ENCODE data around the gene KIF26B.
"Not testable (repeated sequence)": the region's sequence is repeated elsewhere in the genome, so short reads cannot be mapped to it uniquely, and the experiment has no call there.

The KIF26B gene

GRCh38 chr1:245671966-245672767 lies 517.4 kb downstream of the KIF26B start:
- no peak overlapping the region for H3K27ac ChIP-seq
- H3K4me3 ChIP-seq = no peak overlapping the region

GRCh38 chr1:245672836-245673656 lies 518.3 kb downstream of the KIF26B start:
- H3K4me3 ChIP-seq, H3K27ac ChIP-seq: not testable (repeated sequence)

- H3K4me3 ChIP-seq = no peak overlapping the region
- no peak overlapping the region for H3K27ac ChIP-seq
Measured at GRCh38 chr1:245673881-245674414, 519.2 kb downstream of the KIF26B start.

GRCh38 chr1:245677461-245678240 lies 522.9 kb downstream of the KIF26B start:
- no peak overlapping the region for H3K4me3 ChIP-seq
- no peak overlapping the region for H3K27ac ChIP-seq

GRCh38 chr1:245678860-245679411 lies 524.2 kb downstream of the KIF26B start:
- no peak overlapping the region for H3K4me3 ChIP-seq
- no peak overlapping the region for H3K27ac ChIP-seq

GRCh38 chr1:245679821-245680780 lies 525.3 kb downstream of the KIF26B start:
- Histone ChIP-seq H3K4me3 (no peak overlapping the region), H3K27ac (no peak overlapping the region)

- H3K27ac ChIP-seq = no peak overlapping the region
- H3K4me3 ChIP-seq = no peak overlapping the region
Measured at GRCh38 chr1:245682638-245683628, 528.1 kb downstream of the KIF26B start.

- no peak overlapping the region for H3K27ac ChIP-seq
- no peak overlapping the region for H3K4me3 ChIP-seq
Measured at GRCh38 chr1:245683676-245684075, 528.9 kb downstream of the KIF26B start.

GRCh38 chr1:245684166-245684565 lies 529.4 kb downstream of the KIF26B start:
- Histone ChIP-seq H3K27ac (no peak overlapping the region), H3K4me3 (no peak overlapping the region)

- no peak overlapping the region for H3K27ac ChIP-seq
- no peak overlapping the region for H3K4me3 ChIP-seq
Measured at GRCh38 chr1:245684571-245684970, 529.8 kb downstream of the KIF26B start.

- Histone ChIP-seq H3K4me3 (no peak overlapping the region), H3K27ac (no peak overlapping the region)
Measured at GRCh38 chr1:245685111-245685810, 530.5 kb downstream of the KIF26B start.

- H3K4me3 ChIP-seq = no peak overlapping the region
- H3K27ac ChIP-seq = no peak overlapping the region
Measured at GRCh38 chr1:245686006-245686405, 531.2 kb downstream of the KIF26B start.

- no peak overlapping the region for H3K4me3 ChIP-seq
- H3K27ac ChIP-seq = no peak overlapping the region
Measured at GRCh38 chr1:245686446-245687030, 531.8 kb downstream of the KIF26B start.

- Histone ChIP-seq H3K27ac (no peak overlapping the region), H3K4me3 (no peak overlapping the region)
Measured at GRCh38 chr1:245687152-245687635, 532.4 kb downstream of the KIF26B start.

GRCh38 chr1:245687636-245688535 lies 533.1 kb downstream of the KIF26B start:
- Histone ChIP-seq H3K27ac (no peak overlapping the region), H3K4me3 (peak overlapping the region in 1 of 7 experiments; percentile 3)
